Dendritic cell treated with granulocyte-macrophage colony-stimulating factor and Interleukin-4, amounts not matched to agents 40 ng/mL and 50 ng/mL, for 4 days (primary cell): ENCODE results near the gene SCP2.
"Not testable (repeated sequence)": the region's sequence is repeated elsewhere in the genome, so short reads cannot be mapped to it uniquely, and the experiment has no call there.

Source experiments
- H3K27ac Mint-ChIP-seq: one replicate; pipeline ENCODE4 v1.8.0; 2022; ENCODE audit warnings: mild to moderate bottlenecking, mixed read lengths
- H3K27me3 Mint-ChIP-seq: one replicate; pipeline ENCODE4 v1.8.0; 2022; ENCODE audit warnings: mild to moderate bottlenecking, mixed read lengths
- H3K36me3 Mint-ChIP-seq: one replicate; pipeline ENCODE4 v1.8.0; 2022; ENCODE audit warnings: low read depth, mixed read lengths
- H3K4me1 Mint-ChIP-seq: one replicate; pipeline ENCODE4 v1.8.0; 2022; ENCODE audit warnings: low read depth, mixed read lengths
- H3K4me3 Mint-ChIP-seq: one replicate; pipeline ENCODE4 v1.8.0; 2022; ENCODE audit warnings: mild to moderate bottlenecking, moderate library complexity, mixed read lengths
- H3K9me3 Mint-ChIP-seq: one replicate; pipeline ENCODE4 v1.8.0; 2022; ENCODE audit warnings: mixed read lengths
- intact Hi-C: fragments of 100-400 bp; cut with micrococcal nuclease; formaldehyde crosslinking; loops from one replicate; pipeline ENCODE4 v1.15.0; 2022

Gene SCP2

GRCh38 chr1:52969234-52969633, 42.2 kb downstream of the SCP2 start:
- H3K27ac Mint-ChIP-seq, H3K4me3 Mint-ChIP-seq, H3K27me3 Mint-ChIP-seq, intact Hi-C loops, H3K4me1 Mint-ChIP-seq, H3K9me3 Mint-ChIP-seq: not testable (repeated sequence)
- peaks cover 48% of the 10 kb centered on the region for H3K36me3 Mint-ChIP-seq

GRCh38 chr1:52970149-52970548, 43.1 kb downstream of the SCP2 start:
- H3K9me3 Mint-ChIP-seq = no peaks in the 10 kb centered on the region
- no peaks in the 10 kb centered on the region for H3K4me1 Mint-ChIP-seq
- intact Hi-C loops = no loop called here
- peaks cover 42% of the 10 kb centered on the region for H3K36me3 Mint-ChIP-seq
- no peak overlapping the region for H3K27ac Mint-ChIP-seq
- H3K4me3 Mint-ChIP-seq = no peak overlapping the region
- no peaks in the 10 kb centered on the region for H3K27me3 Mint-ChIP-seq

- intact Hi-C loops = no loop called here
- Mint-ChIP-seq H3K4me1 (peaks cover 5% of the 10 kb centered on the region), H3K36me3 (peaks cover 55% of the 10 kb centered on the region), H3K4me3 (no peak overlapping the region), H3K9me3 (no peaks in the 10 kb centered on the region), H3K27ac (no peak overlapping the region), H3K27me3 (no peaks in the 10 kb centered on the region)
These were observed 46.8 kb downstream of the SCP2 start for GRCh38 chr1:52973841-52974240.

- Mint-ChIP-seq H3K36me3 (peaks cover 69% of the 10 kb centered on the region), H3K27ac (no peak overlapping the region)
- intact Hi-C loops = no loop called here
These were observed 49.3 kb downstream of the SCP2 start for GRCh38 chr1:52976183-52977035.

GRCh38 chr1:52978045-52978444, 51.0 kb downstream of the SCP2 start:
- Mint-ChIP-seq H3K4me3 (no peak overlapping the region), H3K27me3 (no peaks in the 10 kb centered on the region), H3K27ac (no peak overlapping the region), H3K36me3 (peaks cover 80% of the 10 kb centered on the region), H3K9me3 (peaks cover 2% of the 10 kb centered on the region), H3K4me1 (peaks cover 5% of the 10 kb centered on the region)
- intact Hi-C loops = no loop called here

More at GRCh38 chr1:52976183-52977035, 49.3 kb downstream of the SCP2 start:
- Mint-ChIP-seq H3K4me3 (no peak overlapping the region), H3K4me1 (peaks cover 5% of the 10 kb centered on the region), H3K27me3 (no peaks in the 10 kb centered on the region), H3K9me3 (no peaks in the 10 kb centered on the region)

- H3K27ac Mint-ChIP-seq, H3K9me3 Mint-ChIP-seq, intact Hi-C loops, H3K4me1 Mint-ChIP-seq, H3K4me3 Mint-ChIP-seq, H3K27me3 Mint-ChIP-seq: not testable (repeated sequence)
- peaks cover 38% of the 10 kb centered on the region for H3K36me3 Mint-ChIP-seq
These were observed 65.7 kb downstream of the SCP2 start for GRCh38 chr1:52992733-52993132.

GRCh38 chr1:52994656-52995055, 67.6 kb downstream of the SCP2 start:
- Mint-ChIP-seq H3K4me1 (no peaks in the 10 kb centered on the region), H3K4me3 (no peak overlapping the region), H3K36me3 (peaks cover 28% of the 10 kb centered on the region), H3K27ac (no peak overlapping the region), H3K9me3 (no peaks in the 10 kb centered on the region), H3K27me3 (no peaks in the 10 kb centered on the region)
- intact Hi-C loops = no loop called here

GRCh38 chr1:52996653-52997052, 69.6 kb downstream of the SCP2 start:
- Mint-ChIP-seq H3K27me3 (no peaks in the 10 kb centered on the region), H3K27ac (no peak overlapping the region), H3K4me3 (no peak overlapping the region), H3K9me3 (no peaks in the 10 kb centered on the region), H3K36me3 (peaks cover 11% of the 10 kb centered on the region), H3K4me1 (no peaks in the 10 kb centered on the region)
- intact Hi-C loops = no loop called here

- Mint-ChIP-seq H3K36me3 (peaks cover 39% of the 10 kb centered on the region), H3K4me3 (no peak overlapping the region), H3K27ac (no peak overlapping the region), H3K9me3 (peaks cover 26% of the 10 kb centered on the region), H3K4me1 (no peaks in the 10 kb centered on the region), H3K27me3 (no peaks in the 10 kb centered on the region)
- intact Hi-C loops = no loop called here
These were observed 74.1 kb downstream of the SCP2 start for GRCh38 chr1:53001128-53001527.

GRCh38 chr1:53006612-53007011, 79.5 kb downstream of the SCP2 start:
- intact Hi-C loops, H3K27ac Mint-ChIP-seq, H3K4me3 Mint-ChIP-seq, H3K27me3 Mint-ChIP-seq, H3K4me1 Mint-ChIP-seq: not testable (repeated sequence)
- peaks cover 40% of the 10 kb centered on the region for H3K9me3 Mint-ChIP-seq
- H3K36me3 Mint-ChIP-seq = peaks cover 39% of the 10 kb centered on the region

- H3K36me3 Mint-ChIP-seq = peaks cover 15% of the 10 kb centered on the region
- H3K27me3 Mint-ChIP-seq, H3K27ac Mint-ChIP-seq, H3K4me3 Mint-ChIP-seq, intact Hi-C loops, H3K4me1 Mint-ChIP-seq: not testable (repeated sequence)
- H3K9me3 Mint-ChIP-seq = peaks cover 23% of the 10 kb centered on the region
These were observed 83.2 kb downstream of the SCP2 start for GRCh38 chr1:53010247-53010646.

- Mint-ChIP-seq H3K4me3 (no peak overlapping the region), H3K27ac (no peak overlapping the region), H3K27me3 (no peaks in the 10 kb centered on the region), H3K9me3 (peaks cover 14% of the 10 kb centered on the region), H3K36me3 (peaks cover 9% of the 10 kb centered on the region), H3K4me1 (peaks cover 11% of the 10 kb centered on the region)
- intact Hi-C loops = no loop called here
These were observed 84.1 kb downstream of the SCP2 start for GRCh38 chr1:53011175-53011574.

- Mint-ChIP-seq H3K27ac (peak overlapping the region; percentile 57), H3K36me3 (peaks cover 29% of the 10 kb centered on the region), H3K9me3 (no peaks in the 10 kb centered on the region), H3K4me3 (peak overlapping the region; percentile 85), H3K27me3 (no peaks in the 10 kb centered on the region), H3K4me1 (peaks cover 19% of the 10 kb centered on the region)
- intact Hi-C loops = no loop called here
These were observed 87.9 kb downstream of the SCP2 start for GRCh38 chr1:53014791-53015507.

- peaks cover 19% of the 10 kb centered on the region for H3K4me1 Mint-ChIP-seq
- H3K9me3 Mint-ChIP-seq = no peaks in the 10 kb centered on the region
- H3K27ac Mint-ChIP-seq = peak overlapping the region; percentile 57
- no peaks in the 10 kb centered on the region for H3K27me3 Mint-ChIP-seq
- intact Hi-C loops = no loop called here
- H3K36me3 Mint-ChIP-seq = peaks cover 29% of the 10 kb centered on the region
- H3K4me3 Mint-ChIP-seq = peak overlapping the region; percentile 85
These were observed 88.4 kb downstream of the SCP2 start for GRCh38 chr1:53015508-53015860.
